ENCODE results near the gene KCNA10.
"Not testable (repeated sequence)": the region's sequence is repeated elsewhere in the genome, so short reads cannot be mapped to it uniquely, and the experiment has no call there.

KCNA10 gene

DNA sequence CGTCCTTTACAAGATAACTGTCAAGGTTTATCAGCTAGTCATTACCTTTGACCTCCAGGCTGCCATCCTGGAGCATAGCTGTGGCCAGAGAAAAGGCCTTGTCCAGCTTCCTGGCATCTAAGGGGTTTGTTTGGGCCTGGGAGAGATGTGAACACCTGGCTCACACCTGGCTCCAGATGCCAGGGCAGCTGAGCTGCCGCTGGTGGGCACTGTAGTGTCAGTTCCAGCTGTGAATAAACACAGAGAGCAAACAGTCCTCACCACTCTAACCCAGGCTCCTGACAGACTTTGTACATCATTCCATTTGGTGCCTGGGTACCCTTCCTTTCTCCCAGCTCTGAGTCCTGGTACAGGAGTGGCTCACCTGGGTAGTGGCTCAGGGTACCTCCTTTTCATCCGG lies 14.3 kb upstream of the KCNA10 start:
- no peak for DNase-seq (ENCODE audit: low read depth in 2 of 2)

DNA sequence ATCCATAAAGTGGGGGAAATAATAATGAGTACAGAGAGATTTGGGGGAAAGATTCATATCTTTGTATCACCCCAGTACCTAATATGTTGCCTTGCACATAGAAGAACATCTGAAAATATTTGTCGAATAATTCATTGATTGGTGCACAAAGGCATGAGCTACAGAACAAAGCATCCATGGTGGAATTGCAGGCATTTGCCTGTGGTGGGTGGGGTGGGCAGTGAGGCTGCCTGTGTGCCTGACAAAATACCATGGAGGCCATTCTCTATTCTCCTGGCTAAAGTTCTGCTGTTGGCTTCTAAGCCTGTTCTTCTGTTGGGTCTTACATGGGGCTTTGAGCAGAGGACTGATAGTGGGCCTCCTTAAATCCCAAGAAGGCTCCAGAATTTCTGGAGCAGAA lies 10.0 kb upstream of the KCNA10 start:
- DNase-seq (ENCODE audit: low read depth in 2 of 2): no peak

DNA sequence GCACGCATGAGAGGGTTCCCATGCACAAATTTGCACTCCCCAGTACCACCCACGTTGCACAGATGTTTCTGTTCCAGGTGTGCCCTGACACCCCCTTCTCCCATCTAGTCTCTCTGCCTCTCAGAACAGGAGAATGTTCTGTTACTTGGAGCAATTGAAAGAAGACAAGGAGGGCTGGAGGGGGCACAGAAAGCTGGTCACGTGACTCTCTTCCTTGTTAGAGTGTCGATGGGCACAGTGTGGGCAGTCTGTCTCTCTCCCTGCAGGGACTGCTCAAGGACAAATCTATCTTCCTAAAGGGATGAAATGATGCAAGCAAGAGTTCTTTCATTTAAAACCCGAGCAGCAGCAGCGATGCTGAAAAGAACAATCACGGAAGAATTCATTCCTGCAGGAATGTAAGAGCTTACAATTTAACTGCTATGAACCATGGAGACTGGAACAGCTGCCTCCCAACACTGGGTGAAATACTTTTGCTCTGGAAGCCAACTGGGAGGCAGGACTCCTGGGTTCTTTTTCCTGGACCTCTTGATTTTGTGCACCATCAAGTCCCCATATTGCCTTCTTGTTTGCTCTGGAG lies 7.3 kb upstream of the KCNA10 start:
- no peak for DNase-seq (ENCODE audit: low read depth in 2 of 2)

DNA sequence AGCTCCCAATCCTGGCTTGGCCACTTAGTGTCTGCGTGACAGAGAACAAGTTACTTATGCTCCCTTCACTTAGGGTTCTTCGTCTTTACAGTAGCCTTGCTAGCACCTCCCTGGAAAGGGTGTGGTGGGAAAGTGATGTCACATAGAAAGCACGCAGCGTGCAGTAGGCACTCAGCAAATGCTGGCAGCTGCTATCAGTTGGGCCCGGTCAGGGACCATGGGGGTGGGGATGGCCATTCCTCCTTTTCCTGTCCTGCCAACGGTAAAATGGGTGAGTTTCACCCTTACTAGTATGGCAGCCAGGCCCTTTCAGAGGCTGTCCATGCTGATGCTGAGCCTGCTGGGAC lies 6.2 kb upstream of the KCNA10 start:
- no peak for DNase-seq (ENCODE audit: low read depth in 2 of 2)

DNA sequence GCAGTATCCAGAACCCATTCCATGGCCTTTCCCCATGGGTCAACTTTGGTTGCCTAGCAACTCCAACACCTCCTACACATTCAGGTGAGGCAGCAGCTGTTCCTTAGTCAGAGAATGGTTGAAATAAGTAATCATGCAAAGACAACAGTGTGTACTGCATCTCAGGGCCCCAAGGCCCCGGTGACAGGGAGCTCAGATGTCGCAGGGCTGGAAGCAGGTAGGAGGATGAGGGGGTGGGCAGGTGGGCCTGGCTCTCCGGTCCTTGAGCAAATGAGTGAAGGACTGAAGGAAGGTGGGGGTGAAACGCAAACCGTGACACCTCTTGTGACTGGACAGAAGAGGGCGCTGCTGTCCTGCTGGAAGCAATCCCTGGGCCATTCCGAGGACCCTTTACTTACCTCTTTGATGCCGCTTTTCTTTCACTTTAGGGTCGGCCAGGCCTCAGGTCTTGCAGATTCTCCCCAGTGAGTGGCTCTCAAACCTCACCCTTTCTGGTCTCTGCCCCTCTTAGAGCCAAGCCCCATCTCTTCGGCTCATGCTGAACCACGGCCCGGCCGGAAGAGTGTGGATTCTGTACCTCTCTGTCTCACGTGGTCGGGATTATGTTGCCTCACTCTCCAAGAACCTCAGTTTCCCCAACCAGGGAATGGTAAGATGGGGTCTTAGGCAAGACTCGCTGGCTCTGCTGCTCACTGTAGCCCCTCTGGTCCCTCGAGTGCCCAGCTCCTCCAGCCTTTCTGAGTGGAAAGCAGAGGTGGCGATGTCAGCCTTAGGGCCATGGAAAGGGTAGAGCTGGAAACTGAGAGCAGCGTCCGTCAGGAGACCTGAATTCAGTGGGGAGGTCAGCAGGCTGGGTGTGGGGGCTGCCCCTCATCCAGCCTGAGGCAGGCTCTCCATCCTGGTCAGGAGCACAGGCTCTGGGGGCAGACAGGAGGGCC lies 5.6 kb upstream of the KCNA10 start:
- peak; percentile 5 to 21 for DNase-seq (ENCODE audit: low read depth in 2 of 2)

DNA sequence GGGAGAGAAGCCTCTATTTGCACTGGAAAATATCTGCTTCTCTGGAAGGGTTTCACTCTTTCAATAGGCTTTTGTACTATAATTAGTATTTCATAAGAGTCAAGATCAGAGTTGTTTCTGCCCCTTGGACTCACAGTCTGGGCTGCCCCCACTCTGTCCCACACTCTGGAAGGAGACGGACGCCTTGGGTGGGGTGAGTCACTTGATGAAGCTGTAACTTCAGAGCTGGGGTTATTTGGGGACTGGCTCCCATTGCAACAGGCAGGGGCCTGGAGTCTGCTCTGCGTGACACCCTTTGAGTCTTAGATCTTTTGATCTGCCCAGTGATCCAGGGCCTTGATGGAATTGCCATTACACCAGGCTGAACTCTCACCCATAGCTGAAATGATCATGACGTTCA lies 4.0 kb upstream of the KCNA10 start:
- DNase-seq (ENCODE audit: low read depth in 2 of 2): no peak

DNA sequence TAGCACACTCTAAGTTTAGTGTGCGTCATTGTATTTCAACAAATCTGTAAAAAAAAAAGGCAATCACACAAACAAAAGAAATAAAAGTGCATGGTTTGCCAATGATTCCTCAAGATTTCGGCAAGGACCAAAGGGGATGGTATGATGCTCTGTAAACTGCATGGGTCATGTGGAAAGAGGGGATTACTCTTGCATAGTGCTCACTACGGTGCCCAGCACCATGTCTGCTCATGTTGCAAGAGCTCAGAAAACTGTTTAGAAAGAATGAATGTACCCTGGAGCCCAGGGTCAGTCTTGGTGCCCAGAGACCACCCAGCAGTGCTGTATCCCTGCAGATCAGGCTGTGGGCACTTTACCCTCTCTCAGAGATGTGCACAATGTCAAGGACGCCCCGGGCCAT lies 3.6 kb upstream of the KCNA10 start:
- no peak for DNase-seq (ENCODE audit: low read depth in 2 of 2)

DNA sequence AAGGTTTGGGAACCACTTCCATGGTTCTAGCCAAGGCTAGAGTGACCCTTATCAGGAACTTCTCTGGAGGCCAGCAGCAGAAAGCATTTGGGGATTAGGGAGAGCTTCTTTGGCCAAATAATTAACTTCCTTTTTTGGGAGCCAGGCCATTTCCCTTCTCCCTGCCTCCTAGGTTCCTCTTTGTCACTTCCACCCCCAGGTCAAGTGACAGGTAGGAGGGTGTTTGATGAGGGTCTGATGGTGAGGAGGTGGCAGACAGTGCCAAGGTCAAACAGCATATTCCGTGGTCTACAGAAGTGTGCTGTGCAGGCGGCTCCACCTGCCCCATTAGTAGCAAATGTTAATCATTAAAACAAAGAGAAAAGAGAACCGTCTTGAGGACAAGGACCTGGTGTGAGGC lies 1.9 kb upstream of the KCNA10 start:
- no peak for DNase-seq (ENCODE audit: low read depth in 2 of 2)

DNA sequence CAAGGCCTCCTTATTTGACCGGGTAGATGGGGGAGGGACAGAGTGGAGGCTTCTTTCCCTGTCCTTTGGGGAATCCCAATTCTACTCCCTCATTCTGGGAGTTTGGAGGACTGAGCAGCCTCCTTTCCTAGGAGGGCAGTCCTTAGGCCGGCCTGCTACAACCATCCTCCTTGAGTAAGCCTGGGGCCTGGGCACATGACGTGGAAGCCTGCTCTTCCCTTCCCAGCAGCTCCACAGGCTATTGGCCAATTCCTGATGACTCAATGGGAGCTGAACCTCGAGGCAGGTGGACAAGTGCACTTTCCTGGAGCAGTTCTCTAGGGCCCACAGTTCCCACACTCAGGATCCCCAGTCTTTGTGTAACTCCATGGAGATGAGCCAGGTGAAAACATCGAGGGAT lies 3.1 kb downstream of the KCNA10 start:
- no peak for DNase-seq (ENCODE audit: low read depth in 2 of 2)

DNA sequence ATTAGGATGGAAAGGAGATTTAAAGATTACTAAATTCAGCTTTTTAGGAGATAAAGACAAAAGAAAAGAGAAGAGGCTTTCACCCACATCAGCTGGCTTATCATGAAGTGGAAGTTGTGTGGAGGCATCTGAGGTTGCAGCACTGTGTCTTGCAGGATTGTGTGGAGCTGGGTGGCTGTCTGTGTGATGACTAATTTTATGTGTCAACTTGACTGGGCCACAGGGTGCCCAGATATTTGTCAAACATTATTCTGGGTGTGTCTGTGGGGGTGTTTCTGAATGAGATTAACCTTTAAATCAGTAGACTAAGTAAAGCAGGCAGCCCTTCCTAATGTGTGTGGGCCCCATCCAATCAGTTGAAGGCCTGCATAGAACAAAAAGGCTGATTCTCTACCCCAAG lies 3.9 kb downstream of the KCNA10 start:
- DNase-seq (ENCODE audit: low read depth in 2 of 2): no peak

DNA sequence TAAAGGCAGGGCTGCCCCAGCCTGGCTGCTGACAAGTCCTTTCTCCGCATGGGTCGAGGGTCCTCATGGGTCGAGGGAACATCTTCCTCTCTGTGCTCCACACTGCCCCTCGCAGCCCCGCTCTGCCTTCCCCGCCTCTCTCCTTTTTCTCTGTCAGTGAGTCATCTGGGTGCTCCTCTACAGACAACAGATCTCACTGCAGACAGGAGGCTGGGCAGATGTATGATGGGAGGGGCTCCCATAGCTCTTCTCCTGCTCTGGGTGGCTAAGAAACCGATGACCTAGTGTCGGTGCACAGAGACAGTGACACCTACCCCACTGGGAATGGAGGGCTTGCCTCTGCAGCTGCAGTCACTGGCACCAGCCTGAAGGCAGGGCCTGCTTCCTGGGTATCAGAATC lies 5.5 kb downstream of the KCNA10 start:
- DNase-seq (ENCODE audit: low read depth in 2 of 2): no peak

DNA sequence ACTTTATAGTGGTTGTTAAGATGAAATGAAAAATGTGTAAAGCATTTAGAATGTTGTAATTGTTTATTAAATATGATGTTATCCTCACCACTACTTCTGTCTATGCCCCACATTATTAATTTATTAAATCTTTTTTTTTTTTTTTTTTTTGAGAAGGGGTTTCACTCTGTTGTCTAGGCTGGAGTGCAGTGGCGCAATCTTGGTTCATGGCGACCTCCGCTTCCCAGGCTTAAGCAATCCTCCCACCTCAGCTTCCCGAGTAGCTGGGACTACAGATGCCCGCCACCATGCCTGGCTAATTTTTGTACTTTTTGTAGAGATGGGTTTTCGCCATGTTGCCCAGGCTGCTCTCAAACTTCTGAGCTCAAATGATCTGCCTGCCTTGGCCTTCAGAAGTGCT lies 7.5 kb downstream of the KCNA10 start:
- no peak for DNase-seq (ENCODE audit: low read depth in 2 of 2)

DNA sequence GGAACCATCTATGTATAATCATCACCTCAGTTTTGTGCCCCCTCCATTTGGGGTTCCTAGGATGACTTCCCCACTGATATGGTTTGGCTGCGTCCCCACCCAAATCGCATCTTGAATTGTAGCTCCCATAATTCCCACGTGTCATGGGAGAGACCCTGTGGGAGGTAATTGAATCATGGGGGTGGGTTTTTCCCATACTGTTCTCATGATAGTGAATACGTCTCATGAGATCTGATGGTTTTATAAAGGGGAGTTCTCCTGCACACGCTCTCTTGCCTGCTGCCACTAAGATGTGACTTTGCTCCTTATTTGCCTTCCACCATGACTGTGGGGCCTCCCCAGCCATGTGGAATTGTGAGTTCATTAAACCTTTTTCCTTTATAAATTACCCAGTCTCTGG lies 8.1 kb downstream of the KCNA10 start:
- DNase-seq (ENCODE audit: low read depth in 2 of 2): not testable (repeated sequence)

DNA sequence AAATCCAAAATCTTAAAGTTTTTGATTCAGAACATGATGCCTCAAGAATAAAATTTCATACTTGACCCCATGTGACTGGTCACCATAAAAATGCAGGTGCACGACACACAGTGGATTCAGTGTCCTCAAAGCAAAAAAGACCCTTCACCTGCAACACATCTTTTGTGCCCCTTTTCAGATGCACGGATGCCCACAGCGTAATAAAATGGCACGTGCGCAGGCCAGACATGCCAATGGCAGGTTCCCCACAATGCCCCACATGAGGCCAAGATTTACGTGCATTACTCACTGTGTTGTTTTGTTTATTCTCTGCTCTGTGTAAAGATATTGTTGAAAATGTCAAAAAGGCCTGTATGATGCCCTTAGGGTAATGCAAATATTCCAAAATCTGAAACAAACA lies 9.3 kb downstream of the KCNA10 start:
- DNase-seq (ENCODE audit: low read depth in 2 of 2): no peak

DNA sequence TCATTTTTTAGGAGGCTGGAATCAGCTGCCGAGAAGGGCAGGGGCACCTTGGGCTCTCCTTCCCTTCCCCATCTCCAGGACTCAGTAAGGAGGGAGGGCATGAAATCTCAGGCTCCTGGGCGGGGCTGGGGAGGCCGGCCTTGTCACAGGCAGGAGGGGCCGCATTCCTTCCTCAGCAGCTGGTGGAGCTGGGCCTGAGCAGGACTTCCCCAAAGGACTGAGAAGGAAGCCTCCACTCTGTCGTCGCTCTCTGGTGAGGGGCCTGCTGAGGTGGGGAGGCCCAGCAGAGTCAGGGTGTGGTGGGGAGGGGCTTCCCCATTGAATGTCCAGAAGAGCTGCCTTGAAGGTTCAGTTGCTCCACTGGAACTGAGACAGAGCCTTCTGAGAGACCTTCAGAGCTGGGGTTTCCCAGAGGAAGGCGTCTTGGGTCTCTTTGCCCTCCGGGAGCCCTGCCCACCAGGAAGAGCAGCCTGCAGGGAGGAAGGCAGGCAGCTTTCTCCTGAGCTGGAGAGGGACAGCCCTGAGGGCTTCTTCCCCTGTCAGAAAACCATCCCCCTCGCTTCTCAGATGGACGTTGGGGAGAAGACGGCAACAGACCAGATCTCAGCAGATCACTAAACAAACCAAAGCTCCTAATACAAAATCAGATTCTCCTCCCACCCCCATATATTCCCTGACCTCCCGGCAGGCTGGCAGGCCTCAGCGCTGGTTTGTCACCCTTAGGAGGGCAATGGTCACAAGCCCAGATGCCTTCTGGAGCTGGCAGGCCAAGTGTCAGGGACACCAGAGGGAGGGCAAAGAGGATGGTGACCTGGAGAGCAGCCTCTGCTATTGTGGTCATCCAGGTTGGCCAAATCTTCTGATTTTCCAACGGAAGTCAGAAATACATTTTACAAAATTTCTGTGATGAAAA lies 10.7 kb downstream of the KCNA10 start:
- no peak for DNase-seq (ENCODE audit: low read depth in 2 of 2)

DNA sequence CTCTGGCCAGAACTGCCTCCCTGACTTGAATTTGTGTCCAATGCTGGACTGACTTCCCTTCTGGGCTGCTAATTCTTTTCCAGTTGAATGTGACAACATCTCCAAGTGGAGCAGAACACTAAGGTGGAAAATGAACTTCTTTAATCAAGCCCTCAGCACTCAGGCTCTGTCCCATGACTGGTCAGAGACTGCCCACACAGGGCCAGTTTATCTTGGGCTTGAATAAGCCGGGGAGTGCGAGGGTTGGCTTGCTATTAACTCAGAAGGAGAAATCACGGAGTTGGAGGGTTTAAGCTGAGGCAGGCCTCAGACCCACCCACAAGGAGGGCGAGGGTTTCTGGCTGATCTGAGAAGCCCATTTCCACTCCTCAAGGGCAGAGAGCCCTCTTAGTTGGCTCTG lies 12.4 kb downstream of the KCNA10 start:
- DNase-seq (ENCODE audit: low read depth in 2 of 2): no peak

DNA sequence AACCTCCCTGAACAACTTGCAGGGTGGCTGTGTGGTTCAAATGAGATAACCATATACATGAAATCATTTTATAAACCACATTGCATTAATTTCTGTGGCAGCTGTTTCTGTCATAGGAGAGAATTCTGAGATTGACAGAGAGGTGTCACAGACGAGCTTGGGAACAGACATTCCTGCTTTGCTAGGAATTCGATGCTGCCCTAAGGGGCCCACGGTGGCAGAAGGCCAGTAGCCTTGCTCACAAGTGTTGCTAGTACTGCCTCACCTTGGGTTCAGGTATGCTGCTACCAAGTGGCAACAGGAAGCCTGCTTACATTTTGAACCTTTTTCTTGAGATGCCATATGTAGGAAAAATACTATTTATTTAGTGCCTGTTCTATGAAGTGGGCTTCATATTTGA lies 13.4 kb downstream of the KCNA10 start:
- DNase-seq (ENCODE audit: low read depth in 2 of 2): no peak

DNA sequence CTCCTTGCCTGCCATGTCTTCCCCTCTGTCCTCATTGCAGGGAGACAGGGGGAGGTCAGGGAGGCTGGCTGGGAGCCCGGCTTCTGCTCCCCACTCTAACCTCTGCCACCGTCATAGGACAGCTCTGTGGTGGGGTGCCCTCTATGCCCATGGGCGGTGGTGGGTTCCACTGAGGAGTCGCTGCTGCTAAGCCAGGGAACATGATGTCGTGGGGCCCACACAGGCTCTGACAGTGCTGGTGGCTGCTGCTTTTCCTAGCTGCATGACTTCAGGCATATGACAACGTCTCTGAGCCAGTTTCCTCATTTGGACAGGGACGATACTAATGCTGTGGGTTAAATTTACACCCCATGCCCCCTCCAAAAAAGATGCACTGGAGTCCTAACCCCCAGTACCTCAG lies 14.7 kb downstream of the KCNA10 start:
- DNase-seq (ENCODE audit: low read depth in 2 of 2): no peak

DNA sequence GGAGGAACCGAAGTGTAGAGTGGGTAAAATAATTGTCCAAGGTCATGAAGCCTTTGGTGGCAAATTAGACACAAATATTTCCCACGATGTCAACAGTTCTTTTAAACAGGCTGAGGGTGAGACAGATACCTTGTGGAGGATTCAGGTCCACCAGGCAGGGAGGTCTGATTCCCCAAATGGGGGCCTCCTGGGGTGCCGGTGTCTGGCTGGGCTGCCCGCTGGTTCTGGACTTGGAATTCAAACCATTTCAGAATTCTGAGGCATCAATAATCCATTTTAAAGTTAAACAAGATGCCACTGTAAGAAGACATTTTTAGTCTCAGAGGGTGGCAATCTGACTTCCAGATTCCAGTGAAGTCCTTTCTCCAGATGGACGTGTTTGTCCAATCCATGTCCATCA lies 15.5 kb downstream of the KCNA10 start:
- DNase-seq (ENCODE audit: low read depth in 2 of 2): no peak

DNA sequence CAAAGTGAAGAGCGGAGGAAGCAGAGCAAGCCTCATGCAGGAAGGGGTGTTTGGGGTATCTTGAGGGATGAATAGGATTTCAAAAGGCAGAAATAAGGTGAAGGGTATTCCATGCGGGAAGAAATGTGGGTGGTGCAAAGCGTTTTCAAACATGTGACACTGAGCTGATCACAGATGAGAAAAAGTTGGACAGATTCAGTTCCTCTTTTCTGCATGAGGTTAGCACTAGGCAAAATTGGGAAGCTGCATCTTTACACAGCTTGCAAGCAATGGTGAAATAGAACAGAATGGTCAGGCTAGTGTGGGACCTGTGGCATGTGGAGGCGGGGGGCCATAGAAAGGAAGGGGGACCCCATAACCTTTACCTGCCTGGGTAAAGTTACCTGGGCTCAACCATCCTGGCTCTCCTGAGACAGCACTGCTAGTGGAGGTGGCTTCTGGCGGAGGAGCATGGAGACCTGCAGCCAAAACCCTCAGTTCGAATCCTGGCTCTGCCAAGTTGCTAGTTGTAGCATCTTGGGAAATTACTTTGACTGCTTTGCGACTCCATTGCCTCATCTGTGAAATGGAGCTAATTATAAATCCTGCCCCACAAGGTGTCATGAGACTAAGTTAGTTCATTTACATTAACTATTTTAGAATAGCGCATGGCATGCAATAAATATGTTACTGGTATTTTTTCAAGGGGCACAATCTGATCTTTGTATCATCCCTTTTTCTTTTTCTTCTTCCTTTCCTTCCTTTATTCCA lies 16.4 kb downstream of the KCNA10 start:
- DNase-seq (ENCODE audit: low read depth in 2 of 2): no peak

DNA sequence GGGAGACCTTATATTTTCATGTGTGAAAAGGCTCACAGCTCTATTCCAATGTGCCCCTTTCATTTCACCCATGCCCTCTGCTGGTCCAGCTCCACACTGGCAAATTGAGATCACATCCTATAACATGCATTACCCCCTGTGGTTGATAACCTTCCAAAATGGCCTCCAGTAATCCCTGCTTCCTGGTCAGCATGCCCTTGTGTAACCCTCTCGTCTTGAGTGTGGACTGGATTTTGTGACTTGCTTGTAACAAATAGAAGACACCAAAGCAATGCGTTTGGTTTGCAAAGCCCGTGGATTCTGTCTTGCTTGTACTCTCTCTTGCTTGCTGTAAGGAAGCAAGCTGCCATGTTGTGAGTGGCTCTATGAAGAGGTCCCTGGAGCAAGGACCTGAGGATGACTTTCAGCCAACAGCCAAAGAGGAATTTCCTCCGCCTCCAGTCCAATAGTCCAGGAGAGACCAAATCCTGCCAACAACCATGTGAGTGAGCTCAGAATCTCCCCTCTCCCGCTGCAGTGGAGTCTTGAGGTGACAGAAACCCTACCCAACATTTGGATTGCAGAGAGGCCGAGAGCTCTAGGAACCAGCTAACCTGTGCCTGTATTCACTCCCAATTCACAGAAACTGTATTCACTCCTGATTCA lies 17.4 kb downstream of the KCNA10 start:
- no peak for DNase-seq (ENCODE audit: low read depth in 2 of 2)
